Endodermal cell (in vitro differentiated cells): Measurements from ENCODE around the gene APOBEC3C. TPM values are rescaled to one million over a fixed set of nuclear protein-coding genes. Genes with fewer than 3 reads are reported as not detected.

Experiments
- DNase-seq: peaks from one replicate; pipeline ENCODE4 v3.0.0-alpha.2; 2017
- H3K27ac ChIP-seq: 2 replicates; pipeline ENCODE4 v1.5.1; 2013; ENCODE audit warnings: mild to moderate bottlenecking, low read depth, low read length, moderate library complexity
- H3K27me3 ChIP-seq: 2 replicates; pipeline ENCODE4 v1.6.1; 2013; ENCODE audit warnings: mild to moderate bottlenecking, low read length, moderate library complexity; ENCODE audit not compliant: insufficient read depth, control insufficient read depth, poor library complexity, severe bottlenecking
- H3K36me3 ChIP-seq: 2 replicates; pipeline ENCODE4 v1.7.0; 2013; ENCODE audit warnings: mild to moderate bottlenecking, low read length, moderate library complexity; ENCODE audit not compliant: control insufficient read depth, insufficient read depth
- H3K4me1 ChIP-seq: one replicate; pipeline ENCODE4 v1.7.0; 2013; ENCODE audit warnings: low read length; ENCODE audit not compliant: control insufficient read depth, insufficient read depth
- H3K4me3 ChIP-seq: 2 replicates; pipeline ENCODE4 v1.5.1; 2013; ENCODE audit warnings: mild to moderate bottlenecking, low read length, moderate library complexity
- H3K9ac ChIP-seq: 2 replicates; pipeline ENCODE4 v1.6.1; 2013; ENCODE audit warnings: mild to moderate bottlenecking, low read length, moderate library complexity; ENCODE audit not compliant: poor library complexity, severe bottlenecking; ENCODE audit errors: extremely low read depth
- H3K9me3 ChIP-seq: 2 replicates; pipeline ENCODE4 v1.6.1; 2013; ENCODE audit warnings: mild to moderate bottlenecking, low read length, moderate library complexity; ENCODE audit not compliant: control insufficient read depth
- H3K27ac Mint-ChIP-seq: 2 replicates; pipeline ENCODE4 v1.8.0; 2020; ENCODE audit warnings: mixed read lengths
- H3K27me3 Mint-ChIP-seq: 2 replicates; pipeline ENCODE4 v1.8.0; 2021; ENCODE audit warnings: mild to moderate bottlenecking, mixed read lengths; ENCODE audit not compliant: insufficient read depth
- H3K36me3 Mint-ChIP-seq: 2 replicates; pipeline ENCODE4 v1.8.0; 2020; ENCODE audit warnings: low read depth, mixed read lengths
- H3K4me1 Mint-ChIP-seq: 2 replicates; pipeline ENCODE4 v1.8.0; 2020; ENCODE audit warnings: mixed read lengths
- H3K4me3 Mint-ChIP-seq: 2 replicates; pipeline ENCODE4 v1.8.0; 2020; ENCODE audit warnings: mild to moderate bottlenecking, moderate library complexity, mixed read lengths
- H3K9me3 Mint-ChIP-seq: 2 replicates; pipeline ENCODE4 v1.8.0; 2020; ENCODE audit warnings: mild to moderate bottlenecking, mixed read lengths
- CTCF ChIP-seq: fragments of 200-600 bp; sonication (generic); conservative IDR thresholded peaks from 2 replicates; pipeline ENCODE4 v1.5.0; 2021; ENCODE audit warnings: antibody characterized with exemption, mild to moderate bottlenecking
- WGBS, 2 experiments: methylation state at CpG; one replicate each; pipeline versions ENCODE4 v1.1.5 to v1.1.7; 2013; ENCODE audit warnings: missing lambda C conversion rate in 2 of 2, mixed read lengths in 1 of 2; ENCODE audit not compliant: insufficient coverage in 1 of 2, insufficient read length in 1 of 2; 5-methylcytosine and 5-hydroxymethylcytosine counted together
- total RNA-seq, 2 donors: library from RNA; stranded (reverse); fragmentation: NEBNext Ultra II Directional in 1 of 2; extraction: Animal tissue kit (Norgen Biotek cat#: 25700) in 1 of 2; gene quantifications; 2 replicates in 1 of 2; 3 replicates in 1 of 2; pipeline ENCODE4 v1.2.1, GENCODE V29; 2021

APOBEC3C gene
- total RNA-seq, 2 donors from 2014 or later = 26.1 to 27.4 TPM

GRCh38 chr22:39024519-39025308 is 10.7 kb downstream of the APOBEC3C start:
- Mint-ChIP-seq H3K4me3 (no peak overlapping the region), H3K27me3 (no peaks in the 10 kb centered on the region), H3K4me1 (peaks cover 26% of the 10 kb centered on the region), H3K36me3 (peaks cover 15% of the 10 kb centered on the region), H3K9me3 (no peaks in the 10 kb centered on the region), H3K27ac (no peak overlapping the region)
- Histone ChIP-seq H3K4me3 (no peak overlapping the region), H3K27me3 (no peaks in the 10 kb centered on the region), H3K27ac (no peak overlapping the region), H3K36me3 (peaks cover 14% of the 10 kb centered on the region), H3K9me3 (no peaks in the 10 kb centered on the region), H3K4me1 (peaks cover 3% of the 10 kb centered on the region), H3K9ac (no peak overlapping the region)
- 91 to 98% methylated on average over 10 to 15 of the region's 15 CpGs for WGBS, 2 experiments
- no peak for DNase-seq
- TF ChIP-seq CTCF = no peak

- TF ChIP-seq CTCF = no peak
- Histone ChIP-seq H3K27ac (no peak overlapping the region), H3K4me1 (peaks cover 3% of the 10 kb centered on the region), H3K36me3 (peaks cover 14% of the 10 kb centered on the region), H3K9me3 (no peaks in the 10 kb centered on the region), H3K4me3 (no peak overlapping the region), H3K9ac (no peak overlapping the region), H3K27me3 (no peaks in the 10 kb centered on the region)
- Mint-ChIP-seq H3K9me3 (no peaks in the 10 kb centered on the region), H3K36me3 (peaks cover 15% of the 10 kb centered on the region), H3K4me3 (no peak overlapping the region), H3K27ac (no peak overlapping the region), H3K27me3 (no peaks in the 10 kb centered on the region), H3K4me1 (peaks cover 21% of the 10 kb centered on the region)
- 88 to 96% methylated on average over 6 to 12 of the region's 12 CpGs for WGBS, 2 experiments
- no peak for DNase-seq
These were observed 12.6 kb downstream of the APOBEC3C start for GRCh38 chr22:39026509-39027150.

GRCh38 chr22:39027717-39028116 is 13.7 kb downstream of the APOBEC3C start:
- no peak overlapping the region for H3K4me3 Mint-ChIP-seq
- H3K36me3 Mint-ChIP-seq = peaks cover 17% of the 10 kb centered on the region
- no peak overlapping the region for H3K4me3 ChIP-seq
- no peaks in the 10 kb centered on the region for H3K9me3 ChIP-seq
- H3K27me3 Mint-ChIP-seq = no peaks in the 10 kb centered on the region
- H3K36me3 ChIP-seq = peaks cover 14% of the 10 kb centered on the region
- H3K4me1 ChIP-seq = no peaks in the 10 kb centered on the region
- 90% methylated on average over 2 to 4 of the region's 4 CpGs for WGBS, 2 experiments
- no peak overlapping the region for H3K27ac Mint-ChIP-seq
- H3K4me1 Mint-ChIP-seq = peaks cover 19% of the 10 kb centered on the region
- H3K27ac ChIP-seq = no peak overlapping the region
- H3K9me3 Mint-ChIP-seq = no peaks in the 10 kb centered on the region
- no peaks in the 10 kb centered on the region for H3K27me3 ChIP-seq
- no peak overlapping the region for H3K9ac ChIP-seq
- TF ChIP-seq CTCF = no peak
- DNase-seq = no peak
